Kidney glomerular epithelial cell (primary cell): Measurements from ENCODE around the gene STK38.
A peak's percentile ranks its signal among the peaks of the same experiment; 100 is the strongest.
"Not testable (repeated sequence)": the region's sequence is repeated elsewhere in the genome, so short reads cannot be mapped to it uniquely, and the experiment has no call there.

Experiments
- DNase-seq: peaks from one replicate; lab custom pipeline; 2025; lab: John Stamatoyannopoulos, UW

The STK38 gene

GRCh38 chr6:36546920-36547645 lies at the start of gene STK38:
TSS of gene STK38 (minus strand) at chr6:36547479. CDS start at chr6:36540202, 7,277 bp downstream.
- DNase-seq: peak; percentile 88

- DNase-seq: no peak
Measured at GRCh38 chr6:36596356-36596755, 49.1 kb upstream of the STK38 start.

GRCh38 chr6:36594816-36595643 lies 47.8 kb upstream of the STK38 start:
- peak; percentile 50 for DNase-seq

GRCh38 chr6:36594029-36594815 lies 46.9 kb upstream of the STK38 start, which contains the start of gene SRSF3:
TSS of gene SRSF3 (plus strand) at chr6:36594362. CDS start at chr6:36596763, 2,401 bp downstream.
- peak; percentile 99 for DNase-seq

- DNase-seq: peak; percentile 66
Measured at GRCh38 chr6:36593569-36594028, 46.3 kb upstream of the STK38 start.

- no peak for DNase-seq
Measured at GRCh38 chr6:36592221-36592655, 45.0 kb upstream of the STK38 start.

GRCh38 chr6:36590237-36590636 lies 43.0 kb upstream of the STK38 start:
- peak; percentile 85 for DNase-seq

GRCh38 chr6:36589025-36589400 lies 41.7 kb upstream of the STK38 start:
- not testable (repeated sequence) for DNase-seq

GRCh38 chr6:36586606-36587005 lies 39.3 kb upstream of the STK38 start:
- DNase-seq: no peak

- peak; percentile 49 for DNase-seq
Measured at GRCh38 chr6:36581716-36582115, 34.4 kb upstream of the STK38 start.

GRCh38 chr6:36580184-36580526 lies 32.9 kb upstream of the STK38 start:
- DNase-seq: no peak

- no peak for DNase-seq
Measured at GRCh38 chr6:36578431-36578830, 31.2 kb upstream of the STK38 start.

GRCh38 chr6:36578030-36578429 lies 30.8 kb upstream of the STK38 start:
- DNase-seq: no peak

- peak; percentile 97 for DNase-seq
Measured at GRCh38 chr6:36577301-36577700, 30.0 kb upstream of the STK38 start.

- DNase-seq: no peak
Measured at GRCh38 chr6:36576578-36576977, 29.3 kb upstream of the STK38 start.

- DNase-seq: no peak
Measured at GRCh38 chr6:36574679-36575078, 27.4 kb upstream of the STK38 start.

- DNase-seq: not testable (repeated sequence)
Measured at GRCh38 chr6:36572353-36573311, 25.4 kb upstream of the STK38 start.

GRCh38 chr6:36571122-36572043 lies 24.1 kb upstream of the STK38 start:
- no peak for DNase-seq

GRCh38 chr6:36570264-36570663 lies 23.0 kb upstream of the STK38 start:
- no peak for DNase-seq

GRCh38 chr6:36566418-36566905 lies 19.2 kb upstream of the STK38 start:
- no peak for DNase-seq
